Measurements from ENCODE around the gene SBNO1.
"Not testable (repeated sequence)": the region's sequence is repeated elsewhere in the genome, so short reads cannot be mapped to it uniquely, and the experiment has no call there.

The SBNO1 gene

DNA sequence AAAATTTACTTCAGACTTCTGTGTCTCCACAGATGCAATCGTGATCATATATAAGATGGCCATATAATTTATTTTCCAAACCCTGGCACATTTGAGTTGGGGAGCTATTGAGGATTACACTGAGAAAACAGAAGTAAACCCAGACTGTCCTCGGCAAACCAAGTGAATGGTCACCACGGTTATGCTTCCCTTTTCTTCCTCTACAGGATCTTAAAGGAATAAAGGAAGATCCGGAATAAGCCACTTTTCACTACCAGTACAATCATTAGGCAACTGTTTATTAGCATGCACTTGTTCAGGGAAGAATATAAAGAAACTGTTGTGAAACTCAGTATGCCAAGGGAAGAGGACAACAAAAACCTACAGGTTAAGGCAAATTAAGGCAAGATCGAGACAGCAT lies 27.6 kb downstream of the SBNO1 start:
- DNase-seq: no peak

DNA sequence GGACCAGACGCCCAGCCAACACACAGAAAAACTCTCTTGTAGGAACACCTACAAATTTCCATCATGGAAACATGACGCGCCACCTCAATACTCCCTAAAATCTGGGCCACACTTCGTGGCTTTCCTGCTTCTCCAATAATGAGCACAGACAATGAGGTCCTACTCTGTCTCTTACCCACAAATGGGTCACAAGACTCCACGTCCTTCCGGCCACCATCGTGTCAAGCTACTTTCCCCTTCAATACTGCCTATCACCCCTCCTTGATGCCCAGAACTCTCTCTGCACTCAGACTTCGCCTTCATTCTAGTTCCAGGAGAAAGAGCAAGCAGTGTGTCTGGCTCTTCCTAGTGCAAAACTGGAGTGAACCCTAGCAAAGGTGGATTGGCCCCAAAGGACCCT lies 28.1 kb downstream of the SBNO1 start:
- DNase-seq: no peak

DNA sequence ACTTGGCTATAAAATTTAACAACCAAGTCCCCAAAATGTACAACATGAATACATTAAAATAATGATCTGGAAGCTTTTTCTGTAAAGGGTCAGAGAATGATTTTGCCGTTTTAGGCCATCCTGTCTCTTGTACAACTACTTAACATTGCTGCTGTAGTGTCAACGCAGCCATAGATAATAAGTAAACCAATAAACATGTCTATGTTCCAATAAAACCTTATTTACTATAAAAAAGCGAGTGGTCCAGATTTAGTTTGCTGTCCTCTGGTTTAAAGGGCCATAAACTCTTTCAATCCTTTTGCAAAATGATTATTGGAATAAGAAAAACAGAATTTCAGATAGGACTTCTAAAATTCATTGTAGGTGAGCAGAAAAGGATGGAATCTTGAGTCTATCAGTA lies 29.2 kb downstream of the SBNO1 start:
- no peak for DNase-seq

DNA sequence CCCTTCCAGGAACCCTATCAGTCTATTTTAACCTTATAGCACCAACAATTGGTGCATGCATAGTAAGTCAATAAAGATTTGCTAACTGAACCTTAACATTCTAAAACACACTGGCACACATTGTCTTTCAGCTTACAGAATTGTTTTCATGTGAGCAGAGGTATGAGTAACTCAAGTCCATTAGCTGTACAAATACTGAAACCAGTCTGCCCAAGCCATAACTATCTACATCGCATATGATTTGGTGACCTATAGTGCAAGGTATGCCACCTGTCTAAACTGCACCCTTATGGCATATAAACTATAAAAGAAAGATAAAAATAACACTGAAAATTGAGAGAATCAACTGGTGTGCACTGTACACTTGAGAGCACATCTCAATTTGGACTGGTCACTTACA lies 34.8 kb downstream of the SBNO1 start:
- DNase-seq: no peak

DNA sequence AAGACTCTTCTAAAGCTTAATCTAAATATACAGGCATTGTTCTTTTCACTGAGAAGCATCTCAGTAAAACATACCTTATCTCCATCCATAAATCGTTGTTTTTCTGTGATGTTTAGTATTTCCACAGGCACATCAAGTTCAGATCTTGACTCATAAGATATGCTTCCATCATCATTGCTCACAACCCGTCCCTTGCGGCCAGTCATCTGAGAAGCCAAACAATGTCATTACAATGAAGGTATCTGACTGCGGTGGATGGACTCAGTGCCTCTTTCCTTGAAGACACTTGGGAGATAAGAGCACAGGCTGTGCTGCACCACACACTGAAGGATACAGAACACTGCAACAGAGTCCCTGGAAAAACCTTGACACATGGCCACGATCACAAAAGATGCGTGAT lies 44.8 kb downstream of the SBNO1 start:
- DNase-seq: no peak

DNA sequence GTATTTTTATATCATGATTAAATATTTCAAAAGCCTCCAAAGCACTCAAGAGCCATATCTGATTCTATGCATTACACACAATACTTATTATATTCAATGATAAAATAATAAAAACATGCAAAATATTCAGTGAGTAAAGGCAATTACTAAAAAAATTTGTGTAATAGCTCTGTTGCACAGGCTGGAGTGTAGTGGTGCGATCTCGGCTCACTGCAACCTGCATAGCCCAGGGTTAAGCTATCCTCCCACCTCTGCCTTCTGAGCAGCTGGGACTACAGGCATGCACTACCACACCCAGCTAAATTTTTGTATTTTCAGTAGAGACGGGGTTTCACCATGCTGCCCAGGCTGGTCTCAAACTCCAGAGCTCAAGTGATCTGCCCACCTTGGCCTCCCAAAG lies 45.4 kb downstream of the SBNO1 start:
- DNase-seq: no peak

DNA sequence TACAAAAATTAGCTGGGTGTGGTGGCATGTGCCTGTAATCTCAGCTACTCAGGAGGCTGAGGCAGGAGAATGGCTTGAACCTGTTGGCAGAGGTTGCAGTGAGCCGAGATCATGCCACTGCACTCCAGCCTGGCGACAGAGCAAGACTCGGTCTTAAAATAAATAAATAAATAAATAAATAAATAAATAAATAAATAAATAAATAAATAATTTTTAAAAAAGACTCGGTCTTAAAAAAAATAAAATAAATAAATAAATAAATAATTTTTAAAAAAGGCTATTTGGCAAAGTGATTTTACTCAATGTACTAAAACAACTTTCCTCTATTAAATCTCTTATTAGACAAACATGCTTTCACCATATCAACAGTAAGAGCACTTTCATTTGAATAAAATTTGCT lies 51.6 kb downstream of the SBNO1 start:
- not testable (repeated sequence) for DNase-seq

DNA sequence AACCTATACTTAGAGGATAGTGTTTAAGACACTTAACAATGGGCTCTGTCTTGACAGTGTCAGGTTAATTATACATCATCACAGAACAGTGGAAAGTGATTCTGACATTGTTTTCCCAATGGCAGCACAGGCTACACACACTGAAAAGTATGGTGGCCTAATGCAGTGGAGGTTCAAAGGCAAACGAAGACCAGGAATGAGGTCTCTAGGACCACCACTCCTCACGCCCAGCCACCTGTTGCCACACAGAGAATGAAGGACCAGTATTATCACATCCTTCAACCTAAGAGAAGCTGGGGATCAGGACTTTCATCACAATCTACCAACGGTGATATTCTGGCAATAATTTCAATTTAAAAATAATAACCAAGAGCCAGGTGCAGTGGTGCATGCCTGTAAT lies 58.4 kb downstream of the SBNO1 start:
- DNase-seq: no peak

DNA sequence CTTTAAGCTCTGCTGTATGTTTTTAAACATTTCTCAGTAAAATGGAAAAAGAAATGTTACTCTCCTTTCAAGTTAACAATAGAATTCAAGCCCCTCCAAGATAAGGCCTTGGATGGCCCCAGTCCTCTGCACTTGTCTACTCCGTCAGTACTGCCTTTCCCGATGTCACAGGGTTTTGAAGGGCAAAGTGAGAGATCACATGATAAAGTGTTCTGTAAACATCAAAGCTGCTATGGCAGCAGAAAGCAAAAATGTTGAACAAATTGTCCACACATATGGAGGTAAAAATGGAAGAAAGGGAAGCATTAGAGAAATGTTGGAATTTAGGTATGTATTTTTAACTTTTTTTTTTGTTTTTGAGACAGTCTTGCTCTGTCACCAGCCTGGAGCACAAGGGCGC lies 59.5 kb downstream of the SBNO1 start:
- no peak for DNase-seq

DNA sequence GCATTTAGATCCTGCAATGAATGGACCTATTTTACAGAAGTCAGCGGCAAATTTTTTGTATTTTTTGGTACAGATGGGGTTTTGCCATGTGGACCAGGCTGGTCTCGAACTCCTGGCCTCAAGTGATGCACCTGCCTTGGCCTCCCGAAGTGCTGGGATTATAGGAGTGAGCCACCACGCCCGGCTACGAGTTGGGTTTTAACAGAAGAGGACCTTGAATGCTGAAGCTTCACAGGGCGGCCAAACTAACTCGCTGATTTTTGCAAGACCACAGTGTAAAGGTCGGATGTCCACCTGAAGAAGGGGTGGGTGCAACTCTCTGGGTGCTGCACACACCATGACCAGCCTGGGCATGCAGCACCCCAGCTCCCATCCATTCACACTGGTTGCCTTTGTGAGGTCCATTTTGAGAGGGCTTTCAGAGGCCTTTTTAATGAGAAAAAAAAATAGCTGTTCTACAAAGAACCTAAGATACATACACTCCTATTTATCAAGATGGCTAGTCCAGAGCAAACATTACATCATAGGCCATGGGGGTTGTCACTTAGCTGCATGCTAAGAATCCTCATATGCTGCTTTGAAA lies 71.4 kb downstream of the SBNO1 start:
- no peak for DNase-seq

DNA sequence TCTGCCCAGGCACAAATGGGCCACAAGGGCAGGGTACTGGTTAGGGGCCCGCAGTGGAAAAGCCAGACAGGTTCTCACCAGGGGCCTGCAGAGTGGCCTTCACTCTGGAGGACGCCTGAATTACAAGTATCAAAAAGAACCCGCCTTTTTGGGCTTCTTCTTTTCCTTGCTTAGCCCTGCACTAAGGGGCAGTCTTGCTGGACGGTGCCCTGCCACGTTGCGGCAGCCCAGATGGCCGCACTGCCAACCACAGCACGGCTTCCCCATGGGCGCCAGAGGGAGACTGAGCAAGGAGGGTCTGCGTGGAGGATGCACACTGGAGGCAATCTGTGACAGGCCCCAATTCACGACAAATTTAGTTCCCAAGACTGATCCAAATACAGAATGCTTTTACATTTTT lies 74.7 kb downstream of the SBNO1 start:
- no peak for DNase-seq

DNA sequence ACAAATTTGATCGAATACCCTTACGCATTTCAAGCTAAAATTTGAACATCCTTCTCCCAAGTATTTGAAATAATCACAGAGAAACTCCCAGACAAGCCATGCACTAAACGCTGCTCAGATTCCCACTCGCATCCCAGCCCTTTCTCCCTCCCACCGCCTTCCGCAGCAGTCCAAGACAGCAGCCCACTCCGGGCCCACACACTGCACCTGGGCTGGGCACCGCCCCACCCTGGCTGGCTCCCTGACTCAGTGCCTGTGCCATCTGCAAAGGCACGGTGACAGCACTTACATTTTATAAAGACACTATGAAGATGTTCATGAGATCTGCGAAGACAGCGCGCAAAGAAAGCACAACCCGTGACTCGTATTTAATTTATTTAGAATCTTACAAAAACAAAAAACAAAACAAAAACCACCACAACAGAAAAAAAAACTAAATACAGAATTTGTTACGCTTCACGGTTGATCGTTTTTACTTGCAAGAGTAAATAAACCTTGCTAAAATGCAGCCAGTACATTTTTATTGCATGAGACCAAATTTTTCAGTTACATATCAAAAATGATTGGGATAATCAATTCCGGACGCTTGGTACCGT lies 75.8 kb downstream of the SBNO1 start:
- DNase-seq: no peak

DNA sequence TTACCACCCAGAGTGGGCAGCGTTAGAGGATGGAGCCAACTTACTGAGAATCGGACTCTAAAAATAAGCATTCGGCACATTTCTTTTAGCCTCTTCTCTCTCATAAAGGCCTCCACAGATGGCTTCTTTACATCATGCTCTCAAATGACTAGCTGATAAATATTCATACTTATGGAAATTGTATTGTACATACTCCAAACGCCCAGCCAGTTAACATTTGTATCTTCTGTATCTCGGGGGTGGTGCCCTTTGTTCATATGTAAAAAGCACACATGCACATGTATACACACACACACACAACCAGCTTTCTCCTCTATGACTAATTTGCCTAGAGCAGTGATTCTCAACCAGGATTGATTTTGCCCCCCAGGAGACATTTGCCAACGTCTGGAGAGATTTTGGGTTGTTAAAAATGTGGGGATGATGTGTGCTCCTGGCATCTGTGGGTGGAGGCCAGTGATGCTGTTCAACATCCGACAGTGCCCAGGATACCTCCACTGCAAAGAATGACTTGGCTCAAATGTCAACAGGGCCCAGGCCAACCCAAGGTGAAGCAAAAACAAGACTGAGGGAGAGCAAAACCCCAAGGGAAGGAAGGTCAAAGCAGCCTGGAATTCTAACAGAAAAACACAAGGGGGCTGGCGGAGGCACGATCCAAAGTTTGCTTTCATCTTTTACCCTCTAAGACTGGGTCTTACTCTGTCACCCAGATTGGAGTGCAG lies 77.8 kb downstream of the SBNO1 start:
- no peak for DNase-seq

DNA sequence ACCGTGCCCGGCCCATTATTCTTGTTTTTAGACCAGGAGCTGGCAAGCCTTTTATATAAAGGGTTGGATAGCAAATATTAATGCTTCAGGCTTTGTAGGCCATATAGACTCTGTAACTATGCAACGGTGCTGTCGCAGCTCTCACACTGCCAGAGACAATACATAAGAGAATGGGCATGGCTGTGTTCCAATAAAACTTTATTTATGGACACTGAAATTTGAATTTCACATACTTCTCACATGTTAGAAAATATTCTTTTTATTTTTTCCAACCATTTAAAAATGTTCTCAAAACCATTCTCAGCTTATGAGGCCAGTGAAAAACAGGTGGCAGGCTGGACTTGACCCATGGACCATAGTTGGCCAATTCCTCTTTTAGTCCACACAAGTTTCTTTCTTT lies 80.0 kb downstream of the SBNO1 start:
- no peak for DNase-seq

DNA sequence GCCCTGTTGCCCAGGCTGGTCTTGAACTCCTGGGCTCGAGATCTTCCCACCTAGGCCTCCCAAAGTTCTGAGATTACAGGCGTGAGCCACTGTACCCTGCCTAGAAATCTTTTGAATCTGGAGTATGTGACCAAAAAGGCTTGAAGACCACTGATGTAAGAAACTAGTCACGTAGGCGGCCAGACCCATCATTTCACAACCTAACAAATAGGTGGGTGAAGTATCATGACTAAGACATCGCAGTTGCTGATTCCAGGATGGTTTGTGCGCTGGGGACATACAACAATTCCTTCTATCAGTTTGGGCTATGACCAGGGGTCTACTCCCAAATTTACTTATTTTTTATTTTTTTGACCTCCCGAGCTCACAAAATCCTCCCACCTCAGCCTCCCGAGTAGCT lies 81.2 kb downstream of the SBNO1 start:
- DNase-seq: no peak

DNA sequence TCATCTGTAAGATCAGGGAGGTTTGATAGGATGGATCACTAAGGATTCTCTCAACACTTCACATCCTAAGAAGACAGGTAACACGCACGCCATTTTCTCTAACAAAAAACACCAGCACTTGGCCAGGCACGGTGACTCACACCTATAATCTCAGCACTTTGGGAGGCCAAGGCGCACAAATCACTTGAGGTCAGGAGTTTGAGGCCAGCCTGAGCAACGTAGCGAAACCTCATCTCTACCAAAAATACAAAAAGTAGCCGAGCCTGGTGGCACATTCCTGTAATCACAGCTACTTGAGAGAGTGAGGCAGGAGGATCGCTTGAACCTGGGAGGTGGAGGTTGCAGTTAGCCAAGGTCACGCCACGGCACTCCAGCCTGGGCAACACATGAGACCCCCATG lies 82.5 kb downstream of the SBNO1 start:
- DNase-seq: no peak

DNA sequence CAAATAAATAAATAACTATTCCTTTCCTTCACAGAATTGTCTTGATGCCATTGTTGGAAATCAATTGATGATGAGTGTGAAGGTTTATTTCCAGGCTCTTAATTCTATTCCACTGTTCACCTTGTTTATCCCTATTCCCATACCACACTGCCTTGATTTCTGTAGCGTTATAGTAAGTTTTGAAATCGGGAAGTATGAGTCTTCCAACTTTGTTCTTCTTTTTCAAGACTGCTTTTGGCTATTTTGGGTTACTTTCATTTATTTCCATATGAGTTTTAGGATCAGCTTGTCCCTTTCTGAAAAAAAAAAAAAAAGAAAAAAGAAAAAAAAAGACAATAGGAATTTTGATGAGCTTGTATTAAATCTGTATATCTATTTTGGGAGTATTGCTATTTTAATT lies 83.7 kb downstream of the SBNO1 start:
- DNase-seq: no peak

DNA sequence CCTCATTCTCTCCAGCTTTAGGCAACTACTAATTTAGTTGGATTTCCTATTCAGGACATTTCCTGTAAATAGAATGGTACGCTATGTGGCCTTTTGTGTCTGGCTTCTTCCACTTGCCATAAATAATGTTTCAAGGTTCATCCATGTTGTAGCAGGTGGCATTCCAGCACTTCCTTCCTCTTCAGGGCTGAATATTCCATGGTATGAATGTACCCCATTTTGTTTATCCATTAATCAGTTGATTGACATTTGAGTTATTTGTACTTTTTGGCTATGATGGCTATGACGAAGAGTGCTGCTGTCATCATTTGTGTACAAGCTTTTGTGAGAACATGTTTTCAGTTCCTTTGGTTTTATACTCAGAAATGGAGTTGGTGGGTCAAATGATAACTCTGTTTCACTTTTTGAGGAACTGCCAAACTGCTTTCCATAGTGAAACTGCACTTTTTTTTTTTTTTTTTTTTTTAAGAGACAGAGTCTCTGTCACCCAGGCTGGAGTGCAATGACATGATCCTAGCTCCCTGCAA lies 86.5 kb downstream of the SBNO1 start:
- no peak for DNase-seq

DNA sequence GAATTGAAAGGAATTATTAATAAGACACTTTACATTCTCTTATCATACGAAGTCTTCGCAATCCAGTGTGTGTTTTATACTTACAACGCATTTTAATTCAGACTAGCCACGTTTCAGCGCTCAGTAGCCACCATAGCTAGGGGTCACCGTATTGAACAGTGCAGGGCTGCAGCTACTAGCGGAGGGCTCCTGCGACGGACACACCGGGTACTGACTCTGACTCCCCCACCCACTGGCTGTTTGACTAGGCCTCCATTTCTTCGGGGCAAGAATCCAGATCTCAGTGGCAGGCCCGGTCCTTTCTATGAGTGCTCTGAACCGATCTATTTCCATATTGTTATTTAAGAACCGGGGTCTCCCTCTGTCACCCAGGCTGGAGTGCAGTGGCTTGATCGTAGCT lies 91.5 kb downstream of the SBNO1 start:
- DNase-seq: no peak

DNA sequence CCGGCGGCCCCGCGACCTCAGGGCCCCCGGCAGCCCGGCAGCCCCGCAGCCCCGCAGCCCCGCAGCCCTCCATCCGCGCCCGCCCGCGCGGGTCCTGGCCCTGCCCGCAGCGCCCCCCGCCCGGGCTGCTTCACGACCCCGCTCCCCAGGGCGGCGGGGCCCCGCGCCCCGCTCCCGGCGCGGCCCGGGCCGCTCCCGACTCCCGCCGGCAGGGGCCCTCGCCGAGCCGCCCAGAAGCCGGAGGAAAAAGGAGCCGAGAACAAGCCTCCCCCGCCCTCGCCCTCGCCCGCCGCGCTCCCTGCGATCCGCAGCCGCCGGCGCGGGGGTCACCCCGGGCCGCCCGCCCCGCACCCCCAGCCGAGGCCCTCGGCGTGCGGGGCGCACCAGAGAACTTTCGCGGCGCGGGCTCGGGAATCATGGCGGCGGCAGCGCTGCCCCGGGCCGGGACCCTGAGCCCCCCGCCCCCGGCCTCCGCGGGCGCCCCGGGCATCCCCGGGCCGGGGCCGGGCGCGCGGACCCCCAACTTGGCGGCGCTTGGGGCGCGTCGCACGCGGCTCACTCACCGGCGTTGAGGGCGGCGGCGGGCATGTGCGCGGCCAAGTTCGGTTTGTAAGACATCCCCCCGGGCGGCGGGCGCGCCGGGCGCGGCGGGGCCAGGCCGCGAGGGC lies 93.5 kb downstream of the SBNO1 start:
- DNase-seq: peak; percentile 77

DNA sequence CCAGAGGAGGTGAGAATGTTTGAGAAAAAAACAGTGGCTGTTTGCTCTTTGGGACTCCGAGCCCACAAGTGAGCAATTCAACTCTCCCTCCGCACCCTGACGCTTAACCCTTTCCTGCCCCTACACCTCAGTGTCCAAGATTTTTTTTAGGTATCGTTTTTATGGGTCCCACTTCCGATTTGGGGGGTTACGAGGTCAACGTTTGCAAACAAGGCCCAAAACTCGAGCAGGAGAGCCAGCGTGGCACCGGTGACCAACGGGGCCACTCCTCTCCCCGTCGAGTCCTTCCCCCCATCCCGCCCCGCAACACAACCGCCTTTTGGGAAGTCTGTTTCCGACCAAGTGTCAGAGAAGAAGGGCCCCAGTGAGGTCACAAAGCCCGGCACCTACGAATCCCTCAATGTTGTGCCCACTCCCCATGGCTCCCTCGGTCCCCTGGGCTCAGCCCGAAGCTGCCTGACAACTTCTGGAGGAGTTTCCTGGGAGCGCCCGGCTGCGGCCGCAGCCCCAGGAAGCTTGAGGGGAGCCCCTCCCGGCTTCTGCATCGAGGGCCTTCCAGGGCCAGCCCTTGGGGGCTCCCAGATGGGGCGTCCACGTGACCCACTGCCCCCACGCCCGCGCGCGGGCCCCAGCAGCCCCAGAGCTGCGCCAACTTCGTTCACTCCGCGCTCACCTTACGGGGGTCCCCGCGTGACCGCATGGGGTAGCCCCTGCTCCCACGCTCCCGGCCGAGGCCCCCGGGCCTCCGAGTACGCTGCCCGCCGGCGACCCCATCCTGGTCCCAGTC lies 94.2 kb downstream of the SBNO1 start:
- no peak for DNase-seq

DNA sequence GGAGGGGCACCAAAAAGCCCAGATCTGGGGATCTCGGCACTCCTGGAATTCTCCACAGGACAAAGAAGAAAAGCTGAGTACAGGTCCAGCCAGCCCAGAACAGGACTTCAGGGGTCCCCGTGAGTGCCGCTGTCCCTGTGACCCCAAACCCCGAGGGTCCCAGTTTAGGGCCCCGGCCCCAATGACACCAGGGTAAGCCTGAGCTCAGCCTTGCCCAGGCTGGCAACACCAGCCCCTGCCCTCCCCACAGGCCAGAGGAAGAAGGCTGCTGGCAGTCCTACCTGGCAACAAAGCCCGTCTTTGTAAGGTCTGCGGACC lies 94.8 kb downstream of the SBNO1 start:
- no peak for DNase-seq

DNA sequence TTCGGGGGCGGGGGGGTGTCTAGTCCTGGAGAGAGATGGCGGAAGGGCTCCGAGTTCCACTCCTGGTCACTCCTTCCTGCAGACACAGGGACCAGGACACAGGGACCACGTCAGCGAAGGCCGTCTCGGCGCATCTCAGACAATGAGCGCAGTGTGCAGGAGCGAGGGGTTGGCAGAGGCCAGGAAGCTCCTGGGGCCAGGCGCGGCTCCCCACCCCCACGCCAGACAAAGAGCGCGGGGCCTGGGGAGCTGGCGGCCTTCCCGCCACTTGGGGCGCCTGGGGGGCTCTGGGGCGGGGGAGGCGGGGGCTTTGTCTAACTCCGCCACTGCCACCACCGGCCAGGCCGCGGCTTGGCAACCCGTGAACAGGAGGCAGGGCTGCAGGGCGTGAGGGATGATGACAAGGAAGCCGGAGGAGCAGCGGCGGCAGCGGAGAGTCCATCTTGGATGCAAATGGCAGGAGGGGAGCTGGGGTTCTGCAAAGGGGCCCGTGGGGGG lies 95.2 kb downstream of the SBNO1 start:
- DNase-seq: peak; percentile 19
